ENCODE measurements around the gene DCAF7.

DCAF7 gene

GRCh38 chr17:63624531-63624880 is 74.2 kb downstream of the DCAF7 start:
- no peak for DNase-seq (ENCODE audit: low read depth in 2 of 3, low spot score in 1 of 3)

DNA sequence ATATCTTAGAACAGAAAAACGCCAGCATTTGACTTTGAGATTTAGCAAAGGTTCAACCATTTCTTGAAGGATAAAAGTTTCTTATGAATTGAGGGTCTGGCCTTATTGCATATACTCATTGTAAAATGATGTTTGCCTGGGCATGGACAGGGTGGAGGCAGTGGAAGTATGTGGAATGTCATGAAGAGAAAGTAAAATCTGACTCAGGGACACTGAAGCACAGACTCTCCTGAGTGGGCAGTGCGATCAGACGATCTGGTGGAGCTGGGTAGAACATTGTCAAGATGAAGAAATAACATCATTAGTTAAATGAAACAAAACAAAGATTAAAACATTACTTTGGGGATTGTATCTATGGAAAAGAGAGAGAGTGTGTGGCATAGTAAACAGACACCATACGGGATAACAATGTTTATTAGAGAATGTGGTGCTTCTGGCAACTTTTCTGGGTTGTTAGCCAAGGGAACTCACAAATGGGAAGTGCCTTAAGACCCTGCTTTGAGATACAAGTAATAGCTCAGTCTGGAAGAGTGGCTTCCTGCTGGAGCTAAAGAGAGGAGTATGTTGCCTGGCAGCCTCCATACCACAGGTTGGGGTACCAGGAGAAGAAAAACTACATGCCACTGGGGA is 76.4 kb downstream of the DCAF7 start:
- DNase-seq (ENCODE audit: low read depth in 2 of 3, low spot score in 1 of 3): no peak

DNA sequence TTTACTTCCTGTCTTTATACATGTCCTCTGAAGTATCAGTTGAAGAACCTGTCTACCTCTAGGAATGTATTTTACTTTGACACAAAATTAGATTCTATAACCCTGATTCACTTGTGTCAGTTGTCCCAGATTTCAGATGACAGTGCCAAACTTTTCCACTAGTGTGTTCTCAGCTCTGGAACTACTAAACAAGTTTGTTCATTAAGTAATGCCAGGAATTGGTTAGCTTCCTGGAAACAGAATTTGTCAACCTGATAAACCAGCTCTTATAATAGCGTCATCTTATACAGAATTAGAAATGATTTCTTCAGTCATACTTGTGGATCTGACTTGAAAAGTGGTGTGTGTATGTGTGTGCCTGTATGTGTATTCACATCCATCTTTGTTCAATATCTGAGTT is 79.3 kb downstream of the DCAF7 start:
- no peak for DNase-seq (ENCODE audit: low read depth in 2 of 3, low spot score in 1 of 3)

GRCh38 chr17:63631062-63631461 is 80.8 kb downstream of the DCAF7 start:
- DNase-seq (ENCODE audit: low read depth in 2 of 3, low spot score in 1 of 3): no peak

DNA sequence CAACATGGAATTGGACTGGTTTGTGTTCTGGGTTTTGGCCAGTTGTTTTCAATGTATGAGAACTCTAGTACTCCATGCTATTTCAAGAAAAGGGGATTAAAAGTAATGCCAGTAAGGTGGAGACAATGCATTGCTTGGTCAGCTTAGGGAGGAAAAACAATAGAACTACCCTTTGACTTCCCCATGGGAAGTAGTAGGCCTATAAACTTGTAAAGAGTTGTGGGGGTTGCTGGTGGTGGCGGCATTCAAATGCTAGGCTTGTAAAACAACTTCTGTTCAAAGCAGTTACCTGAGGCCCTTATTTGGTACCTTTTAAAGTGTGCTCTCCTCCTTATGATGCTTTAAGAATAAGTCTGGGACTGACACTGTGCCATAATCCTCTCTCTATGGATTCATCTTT is 81.3 kb downstream of the DCAF7 start:
- no peak for DNase-seq (ENCODE audit: low read depth in 2 of 3, low spot score in 1 of 3)

DNA sequence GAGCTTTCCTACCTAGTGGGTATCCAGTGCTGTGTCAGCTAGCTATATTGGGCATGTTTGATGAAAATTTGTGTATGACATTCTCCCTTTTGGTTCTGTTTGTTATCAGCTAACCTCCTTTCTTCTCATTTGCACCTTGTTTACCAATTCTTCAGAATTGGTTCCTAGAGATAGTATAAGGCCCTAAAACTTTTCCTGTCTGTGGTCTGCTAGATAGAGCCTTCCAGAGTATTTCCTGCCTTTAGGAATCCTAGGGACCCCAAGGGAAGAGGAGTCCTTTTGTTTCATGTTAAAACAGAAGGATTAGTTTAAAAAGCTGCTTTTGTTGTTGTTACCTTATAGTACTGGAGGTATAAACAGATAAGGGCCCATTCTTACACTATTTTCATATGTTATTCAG is 83.5 kb downstream of the DCAF7 start:
- no peak for DNase-seq (ENCODE audit: low read depth in 2 of 3, low spot score in 1 of 3)

DNA sequence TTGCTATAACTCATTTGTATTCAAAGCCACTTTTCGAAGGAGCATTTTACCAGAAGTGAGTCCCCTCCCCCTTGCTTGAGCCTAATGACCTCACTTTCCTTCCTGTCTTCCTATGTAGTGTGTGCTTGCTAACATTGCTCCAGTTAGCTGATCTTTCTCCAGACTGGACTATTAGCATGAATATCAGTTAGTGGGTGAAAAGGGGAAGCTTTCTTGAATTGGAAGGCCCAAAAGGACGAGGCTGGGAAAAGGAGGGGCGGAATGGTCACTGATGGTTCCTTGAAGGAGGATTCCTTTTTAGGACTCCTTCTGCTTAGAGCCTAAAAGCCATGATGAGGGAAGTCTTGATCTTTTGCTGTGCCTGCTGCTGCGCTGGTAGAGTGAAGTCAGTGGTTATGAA is 83.9 kb downstream of the DCAF7 start:
- no peak for DNase-seq (ENCODE audit: low read depth in 2 of 3, low spot score in 1 of 3)

- DNase-seq (ENCODE audit: low read depth in 2 of 3, low spot score in 1 of 3): no peak
Measured at GRCh38 chr17:63634816-63635215, 84.5 kb downstream of the DCAF7 start.

DNA sequence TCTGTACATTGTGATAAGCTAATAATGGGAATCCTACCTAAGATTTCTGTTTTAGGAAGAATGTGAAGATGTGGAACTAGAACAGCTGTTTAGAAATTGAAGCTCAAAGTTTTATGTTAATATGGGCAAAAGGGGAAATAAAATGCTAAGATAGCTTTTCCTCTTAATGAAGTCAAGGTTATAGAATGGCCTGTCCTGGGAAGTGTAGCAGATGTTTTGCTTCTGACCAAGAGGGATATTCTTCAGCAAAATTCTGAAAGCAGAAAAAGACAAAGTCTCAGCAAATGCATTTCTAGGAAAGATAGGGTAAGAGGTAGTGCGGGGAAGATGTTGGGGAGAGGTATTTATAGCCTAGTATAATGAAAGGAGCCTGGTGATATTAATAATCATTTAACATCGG is 85.0 kb downstream of the DCAF7 start:
- DNase-seq (ENCODE audit: low read depth in 2 of 3, low spot score in 1 of 3): no peak

DNA sequence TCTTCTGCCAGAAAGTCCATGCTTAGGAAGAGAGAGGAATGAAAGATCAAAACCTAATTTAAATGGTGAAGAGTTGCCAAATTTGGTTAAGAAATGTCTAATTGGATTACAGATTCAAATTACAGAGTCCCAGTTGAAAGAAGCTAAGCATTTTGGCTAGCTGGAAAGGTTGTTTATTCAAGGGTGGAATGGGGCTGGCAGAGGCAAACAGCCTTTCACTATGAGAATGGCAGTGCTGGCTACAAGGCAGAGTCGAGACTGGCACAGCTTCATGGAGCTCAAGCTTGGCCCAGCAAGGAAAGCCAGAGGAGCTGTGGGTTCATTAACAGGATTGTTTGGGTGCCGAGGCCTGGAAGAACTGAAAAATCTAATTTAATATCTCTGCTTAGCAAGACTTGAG is 85.5 kb downstream of the DCAF7 start:
- DNase-seq (ENCODE audit: low read depth in 2 of 3, low spot score in 1 of 3): no peak

- no peak for DNase-seq (ENCODE audit: low read depth in 2 of 3, low spot score in 1 of 3)
Measured at GRCh38 chr17:63639125-63639524, 88.8 kb downstream of the DCAF7 start.

DNA sequence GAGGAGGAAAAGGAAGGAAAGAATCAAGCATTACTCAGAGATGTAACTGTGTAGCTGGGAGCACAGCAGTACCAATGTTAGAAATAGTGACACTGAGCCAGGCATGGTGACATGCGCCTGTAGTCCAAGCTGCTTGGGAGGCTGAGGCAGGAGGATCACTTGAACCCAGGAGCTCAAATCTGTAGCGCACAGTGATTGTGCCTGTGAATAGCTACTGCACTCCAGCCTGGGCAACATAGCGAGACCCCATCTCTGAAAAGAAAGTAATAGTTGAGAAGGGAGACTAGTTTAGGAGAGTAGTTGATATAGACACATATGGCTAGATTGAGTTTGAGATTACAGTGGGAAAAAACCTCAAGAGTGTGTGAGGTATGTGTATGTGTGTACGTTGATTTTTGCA is 89.8 kb downstream of the DCAF7 start:
- no peak for DNase-seq (ENCODE audit: low read depth in 2 of 3, low spot score in 1 of 3)

- DNase-seq (ENCODE audit: low read depth in 2 of 3, low spot score in 1 of 3): no peak
Measured at GRCh38 chr17:63641692-63642448, 91.6 kb downstream of the DCAF7 start.

Measured in stimulated activated CD4-positive, alpha-beta T cell treated with anti-CD3 and anti-CD28 coated beads, Interleukin-12 subunit alpha, Interleukin-12 subunit beta, amount 100 ng/mL, for 48 hours (primary cell).